GM12872 (cell line): ENCODE data around the gene INSRR.

Experiments
- CTCF ChIP-seq: IDR thresholded peaks from 3 replicates; pipeline ENCODE4 v1.5.1; 2011; ENCODE audit warnings: low read depth, mild to moderate bottlenecking, low read length, moderate library complexity; ENCODE audit not compliant: insufficient read depth

The INSRR gene

GRCh38 chr1:156846643-156847042, 12.3 kb downstream of the INSRR start:
- TF ChIP-seq CTCF, result no peak

GRCh38 chr1:156845953-156846545, 12.9 kb downstream of the INSRR start:
- no peak for TF ChIP-seq CTCF

GRCh38 chr1:156845055-156845952, 13.6 kb downstream of the INSRR start:
- no peak for TF ChIP-seq CTCF

- no peak for TF ChIP-seq CTCF
Observed at GRCh38 chr1:156844638-156845037, 14.3 kb downstream of the INSRR start.

GRCh38 chr1:156844102-156844501, 14.8 kb downstream of the INSRR start:
- TF ChIP-seq CTCF, result no peak

GRCh38 chr1:156842618-156843300, 16.2 kb downstream of the INSRR start:
- no peak for TF ChIP-seq CTCF

GRCh38 chr1:156841295-156841855, 17.5 kb downstream of the INSRR start:
- TF ChIP-seq CTCF, result no peak
